Vagina (tissue), 2 donors: Measurements from ENCODE around the gene S100P.

Source experiments
- POLR2A ChIP-seq, 2 donors: fragments of 450-650 bp; IDR thresholded peaks; one replicate each; pipeline ENCODE4 v1.6.1; 2017; ENCODE audit warnings: antibody characterized with exemption in 2 of 2, mild to moderate bottlenecking in 2 of 2, moderate library complexity in 2 of 2
- POLR2AphosphoS5 ChIP-seq, 2 donors: sonication (generic); formaldehyde crosslinking; IDR thresholded peaks; one replicate each; pipeline ENCODE4 v1.9.0; 2017; ENCODE audit warnings: antibody characterized with exemption in 2 of 2, mild to moderate bottlenecking in 2 of 2, low read depth in 1 of 2; ENCODE audit not compliant: insufficient read depth in 1 of 2
- TF ChIP-seq, protein P1 (sequence below), 3 experiments: fragments of 450-650 bp in 2 of 3; fragments of 200-600 bp in 1 of 3; sonication (generic) in 1 of 3; IDR thresholded peaks; one replicate each; pipeline ENCODE4 v1.5.1; 2017 to 2019; ENCODE audit warnings: antibody characterized with exemption in 3 of 3, mild to moderate bottlenecking in 2 of 3, moderate library complexity in 2 of 3

GRCh38 chr4:6671648-6672047 lies 22.0 kb upstream of the S100P start:
- TF ChIP-seq, protein P1, sequence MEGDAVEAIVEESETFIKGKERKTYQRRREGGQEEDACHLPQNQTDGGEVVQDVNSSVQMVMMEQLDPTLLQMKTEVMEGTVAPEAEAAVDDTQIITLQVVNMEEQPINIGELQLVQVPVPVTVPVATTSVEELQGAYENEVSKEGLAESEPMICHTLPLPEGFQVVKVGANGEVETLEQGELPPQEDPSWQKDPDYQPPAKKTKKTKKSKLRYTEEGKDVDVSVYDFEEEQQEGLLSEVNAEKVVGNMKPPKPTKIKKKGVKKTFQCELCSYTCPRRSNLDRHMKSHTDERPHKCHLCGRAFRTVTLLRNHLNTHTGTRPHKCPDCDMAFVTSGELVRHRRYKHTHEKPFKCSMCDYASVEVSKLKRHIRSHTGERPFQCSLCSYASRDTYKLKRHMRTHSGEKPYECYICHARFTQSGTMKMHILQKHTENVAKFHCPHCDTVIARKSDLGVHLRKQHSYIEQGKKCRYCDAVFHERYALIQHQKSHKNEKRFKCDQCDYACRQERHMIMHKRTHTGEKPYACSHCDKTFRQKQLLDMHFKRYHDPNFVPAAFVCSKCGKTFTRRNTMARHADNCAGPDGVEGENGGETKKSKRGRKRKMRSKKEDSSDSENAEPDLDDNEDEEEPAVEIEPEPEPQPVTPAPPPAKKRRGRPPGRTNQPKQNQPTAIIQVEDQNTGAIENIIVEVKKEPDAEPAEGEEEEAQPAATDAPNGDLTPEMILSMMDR (IDR thresholded peaks at IDR 0.05) = no peak
- no peak for TF ChIP-seq POLR2A (IDR thresholded peaks at IDR 0.05)
- no peak for TF ChIP-seq POLR2AphosphoS5 (IDR thresholded peaks at IDR 0.05; ENCODE audit: insufficient read depth in 1 of 2, low read depth in 1 of 2)
